Transverse colon (tissue), 4 donors: ENCODE results near the gene ECHS1. TPM values are rescaled to one million over a fixed set of nuclear protein-coding genes. Genes with fewer than 3 reads are reported as not detected.

Experiments
- DNase-seq: peaks from one replicate; pipeline ENCODE4 v3.0.0-alpha.2; 2019
- H3K27ac ChIP-seq, 4 donors: fragments of 200-600 bp; sonication (generic); 2 replicates each; pipeline ENCODE4 v1.5.1; 2016 to 2018; ENCODE audit warnings: inconsistent platforms in 4 of 4
- H3K27me3 ChIP-seq: fragments of 200-600 bp; sonication (generic); 2 replicates; pipeline ENCODE4 v1.5.1; 2017; ENCODE audit warnings: inconsistent platforms
- H3K36me3 ChIP-seq, 4 donors: fragments of 200-600 bp; sonication (generic); 2 replicates each; pipeline ENCODE4 v1.5.1; 2017 to 2019; ENCODE audit warnings: inconsistent platforms in 4 of 4
- H3K4me1 ChIP-seq, 4 donors: fragments of 200-600 bp; sonication (generic); 2 replicates each; pipeline ENCODE4 v1.5.1; 2017 to 2020; ENCODE audit warnings: inconsistent platforms in 4 of 4
- H3K4me3 ChIP-seq, 4 donors: fragments of 200-600 bp; sonication (generic); 1 replicate in 1 of 4; 2 replicates in 3 of 4; pipeline versions ENCODE4 v1.5.1 to v1.6.1; 2017 to 2019; ENCODE audit warnings: inconsistent platforms in 4 of 4
- H3K9me3 ChIP-seq, 2 donors: fragments of 200-600 bp; sonication (generic); 2 replicates each; pipeline ENCODE4 v1.5.1; 2017 to 2019; ENCODE audit warnings: inconsistent platforms in 2 of 2
- EP300 ChIP-seq: sonication (generic); formaldehyde crosslinking; IDR thresholded peaks from one replicate; pipeline ENCODE4 v1.6.1; 2017; ENCODE audit warnings: antibody characterized with exemption, low read depth
- POLR2A ChIP-seq: fragments of 450-650 bp; IDR thresholded peaks from one replicate; pipeline ENCODE4 v1.6.1; 2016; ENCODE audit warnings: antibody characterized with exemption, mild to moderate bottlenecking, moderate library complexity
- POLR2AphosphoS5 ChIP-seq, 3 donors: sonication (generic); formaldehyde crosslinking; IDR thresholded peaks; one replicate each; pipeline ENCODE4 v1.6.1; 2016; ENCODE audit warnings: antibody characterized with exemption in 3 of 3
- WGBS, 2 donors: methylation state at CpG; one replicate each; pipeline ENCODE4 v1.1.5; 2018; ENCODE audit warnings: low coverage in 1 of 2; 5-methylcytosine and 5-hydroxymethylcytosine counted together
- in situ Hi-C, 4 donors: fragments of 200-750 bp; cut with MboI; loops; one replicate each; pipeline versions ENCODE4 v1.15.0 to v1.15.1; 2017; ENCODE audit warnings: low sequenced_read_pairs in 3 of 4, low pct_ligation_motif_present in 1 of 4, low pct_unique_long_range_greater_than_20kb in 1 of 4
- intact Hi-C: fragments of 100-400 bp; cut with DNase I; formaldehyde crosslinking; loops from one replicate; pipeline ENCODE4 v1.15.1; 2023; ENCODE audit warnings: low total_unique reads
- total RNA-seq, 4 donors: library from RNA; depleted of rRNA; stranded (reverse); fragments of >200 nt; gene quantifications; one replicate each; pipeline ENCODE4 v1.1.0, GENCODE V29; 2016
- TF ChIP-seq, protein P1 (sequence below), 5 experiments: fragments of 200-600 bp in 3 of 5; fragments of 450-650 bp in 2 of 5; sonication (generic) in 3 of 5; IDR thresholded peaks; 1 replicate in 2 of 5; 2 replicates in 3 of 5; pipeline ENCODE4 v1.5.1; 2016 to 2017; ENCODE audit warnings: antibody characterized with exemption in 5 of 5, inconsistent platforms in 3 of 5, mild to moderate bottlenecking in 2 of 5, moderate library complexity in 1 of 5

ECHS1 gene
- total RNA-seq, 4 donors from 2014 or later = 48.3 to 165 (median 120) TPM

DNA sequence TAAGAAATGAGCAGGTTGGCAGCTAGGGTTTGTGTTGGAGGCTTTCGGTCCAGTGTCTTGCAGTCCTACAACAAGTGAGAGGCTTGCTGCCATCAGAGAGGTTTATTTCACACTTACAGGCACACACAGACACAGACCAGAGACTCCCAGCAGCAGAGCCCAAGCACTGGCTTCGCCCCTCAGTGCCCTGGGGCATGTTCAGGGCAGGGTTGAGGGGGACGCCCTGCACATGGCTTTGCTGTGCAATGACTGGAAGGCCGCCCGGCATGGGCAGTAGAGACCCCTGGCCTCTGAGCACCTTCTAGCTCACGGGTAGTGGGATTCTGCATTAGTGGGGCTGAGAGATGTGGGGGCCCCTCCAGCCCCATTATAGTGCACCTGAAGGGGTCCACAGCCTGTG, 47.4 kb upstream of the ECHS1 start:
- in situ Hi-C loops (no loop called here), intact Hi-C loops (no loop called here)
- Histone ChIP-seq H3K9me3 (no peaks in the 10 kb centered on the region), H3K4me1 (peaks cover 0 to 8% (median 3%) of the 10 kb centered on the region in 4 donors), H3K27ac (no peak overlapping the region), H3K36me3 (peaks cover 0 to 3% (median under 1%) of the 10 kb centered on the region in 4 donors), H3K4me3 (no peak overlapping the region), H3K27me3 (peaks cover 17% of the 10 kb centered on the region)
- no peak for DNase-seq
- TF ChIP-seq POLR2AphosphoS5 (IDR thresholded peaks at IDR 0.05) (no peak), POLR2A (no peak), EP300 (no peak)
- TF ChIP-seq, protein P1, sequence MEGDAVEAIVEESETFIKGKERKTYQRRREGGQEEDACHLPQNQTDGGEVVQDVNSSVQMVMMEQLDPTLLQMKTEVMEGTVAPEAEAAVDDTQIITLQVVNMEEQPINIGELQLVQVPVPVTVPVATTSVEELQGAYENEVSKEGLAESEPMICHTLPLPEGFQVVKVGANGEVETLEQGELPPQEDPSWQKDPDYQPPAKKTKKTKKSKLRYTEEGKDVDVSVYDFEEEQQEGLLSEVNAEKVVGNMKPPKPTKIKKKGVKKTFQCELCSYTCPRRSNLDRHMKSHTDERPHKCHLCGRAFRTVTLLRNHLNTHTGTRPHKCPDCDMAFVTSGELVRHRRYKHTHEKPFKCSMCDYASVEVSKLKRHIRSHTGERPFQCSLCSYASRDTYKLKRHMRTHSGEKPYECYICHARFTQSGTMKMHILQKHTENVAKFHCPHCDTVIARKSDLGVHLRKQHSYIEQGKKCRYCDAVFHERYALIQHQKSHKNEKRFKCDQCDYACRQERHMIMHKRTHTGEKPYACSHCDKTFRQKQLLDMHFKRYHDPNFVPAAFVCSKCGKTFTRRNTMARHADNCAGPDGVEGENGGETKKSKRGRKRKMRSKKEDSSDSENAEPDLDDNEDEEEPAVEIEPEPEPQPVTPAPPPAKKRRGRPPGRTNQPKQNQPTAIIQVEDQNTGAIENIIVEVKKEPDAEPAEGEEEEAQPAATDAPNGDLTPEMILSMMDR (IDR thresholded peaks at IDR 0.05) = no peak
- WGBS, 2 donors = 100% methylated on average over 5 of the region's 6 CpGs; no CpG with 5 or more reads in 1 of the 2 donors

DNA sequence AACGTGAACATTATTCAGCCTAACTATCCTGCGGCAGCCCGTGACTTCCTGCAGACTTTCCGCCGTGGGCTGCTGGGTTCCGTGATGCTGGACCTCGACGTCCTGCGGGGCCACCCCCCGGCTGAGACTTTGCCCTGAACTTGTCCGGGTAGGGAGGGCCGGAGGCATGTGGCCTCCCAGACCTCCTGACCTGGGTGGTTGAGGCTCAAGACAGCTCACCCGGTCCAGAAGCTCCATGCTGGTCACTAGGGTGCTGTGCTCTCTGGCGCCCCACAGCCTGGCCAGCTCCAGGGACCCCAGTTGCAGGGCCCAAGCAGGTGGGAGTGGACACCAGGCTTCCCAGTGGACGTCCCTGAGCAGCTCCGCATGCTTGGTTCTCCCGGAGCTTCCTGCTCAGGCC, 46.9 kb upstream of the ECHS1 start:
- 92 to 96% methylated on average over 5 to 17 of the region's 17 CpGs for WGBS, 2 donors
- intact Hi-C loops = no loop called here
- Histone ChIP-seq H3K4me1 (peaks cover 0 to 8% (median 3%) of the 10 kb centered on the region in 4 donors), H3K27me3 (peaks cover 17% of the 10 kb centered on the region), H3K27ac (no peak overlapping the region), H3K9me3 (no peaks in the 10 kb centered on the region), H3K36me3 (peaks cover 0 to 6% (median 2%) of the 10 kb centered on the region in 4 donors), H3K4me3 (no peak overlapping the region)
- TF ChIP-seq POLR2A = no peak
- no peak for TF ChIP-seq EP300
- TF ChIP-seq POLR2AphosphoS5 (IDR thresholded peaks at IDR 0.05) = no peak
- TF ChIP-seq, protein P1 (IDR thresholded peaks at IDR 0.05) = no peak
- no peak for DNase-seq
- in situ Hi-C loops = no loop called here

DNA sequence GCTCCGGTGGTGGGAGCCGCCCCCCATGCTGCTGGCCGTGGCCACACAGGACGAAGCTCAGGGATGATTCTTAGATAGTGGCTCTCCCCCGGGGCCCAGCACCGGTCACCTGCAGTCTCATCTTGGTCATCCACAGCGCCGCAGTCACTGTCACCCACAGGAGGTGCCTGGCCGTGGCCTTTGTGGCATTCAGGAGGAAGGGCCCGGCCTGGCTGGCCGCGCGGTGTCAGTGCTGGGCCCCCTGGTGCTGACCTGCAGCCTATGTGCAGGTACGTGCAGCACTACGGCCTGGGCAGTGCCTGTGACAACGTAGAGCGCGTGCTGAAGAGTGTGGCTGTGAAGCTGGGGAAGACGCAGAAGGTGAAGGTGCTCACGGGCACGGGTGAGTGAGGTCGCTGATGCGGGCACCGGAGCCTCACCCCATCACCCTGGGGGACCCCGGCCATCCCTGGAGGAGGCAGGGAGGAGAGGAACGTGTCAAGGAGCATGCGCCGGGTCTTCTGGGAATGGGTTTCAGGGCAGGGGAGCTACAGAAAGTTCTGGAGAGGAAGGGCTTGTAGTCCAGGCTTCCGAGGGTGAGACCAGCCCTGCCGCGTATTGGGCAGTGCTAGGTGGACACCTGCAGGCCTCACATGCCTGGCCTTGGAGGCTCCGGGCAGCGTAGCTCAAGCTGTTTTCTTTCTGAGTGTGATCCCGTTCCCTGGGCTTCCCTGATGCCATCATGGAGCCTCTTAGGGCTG, 46.2 kb upstream of the ECHS1 start:
- Histone ChIP-seq H3K27me3 (peaks cover 17% of the 10 kb centered on the region), H3K4me3 (no peak overlapping the region), H3K4me1 (peaks cover 0 to 8% (median 3%) of the 10 kb centered on the region in 4 donors), H3K27ac (no peak overlapping the region), H3K9me3 (no peaks in the 10 kb centered on the region), H3K36me3 (peaks cover 0 to 6% (median 2%) of the 10 kb centered on the region in 4 donors)
- no peak for TF ChIP-seq EP300
- TF ChIP-seq POLR2A = no peak
- TF ChIP-seq, protein P1 (IDR thresholded peaks at IDR 0.05) = no peak
- no peak for TF ChIP-seq POLR2AphosphoS5 (IDR thresholded peaks at IDR 0.05)
- in situ Hi-C loops = no loop called here
- WGBS, 2 donors = 94% methylated on average over 22 of the region's 34 CpGs; no CpG with 5 or more reads in 1 of the 2 donors
- no peak for DNase-seq
- intact Hi-C loops = no loop called here

DNA sequence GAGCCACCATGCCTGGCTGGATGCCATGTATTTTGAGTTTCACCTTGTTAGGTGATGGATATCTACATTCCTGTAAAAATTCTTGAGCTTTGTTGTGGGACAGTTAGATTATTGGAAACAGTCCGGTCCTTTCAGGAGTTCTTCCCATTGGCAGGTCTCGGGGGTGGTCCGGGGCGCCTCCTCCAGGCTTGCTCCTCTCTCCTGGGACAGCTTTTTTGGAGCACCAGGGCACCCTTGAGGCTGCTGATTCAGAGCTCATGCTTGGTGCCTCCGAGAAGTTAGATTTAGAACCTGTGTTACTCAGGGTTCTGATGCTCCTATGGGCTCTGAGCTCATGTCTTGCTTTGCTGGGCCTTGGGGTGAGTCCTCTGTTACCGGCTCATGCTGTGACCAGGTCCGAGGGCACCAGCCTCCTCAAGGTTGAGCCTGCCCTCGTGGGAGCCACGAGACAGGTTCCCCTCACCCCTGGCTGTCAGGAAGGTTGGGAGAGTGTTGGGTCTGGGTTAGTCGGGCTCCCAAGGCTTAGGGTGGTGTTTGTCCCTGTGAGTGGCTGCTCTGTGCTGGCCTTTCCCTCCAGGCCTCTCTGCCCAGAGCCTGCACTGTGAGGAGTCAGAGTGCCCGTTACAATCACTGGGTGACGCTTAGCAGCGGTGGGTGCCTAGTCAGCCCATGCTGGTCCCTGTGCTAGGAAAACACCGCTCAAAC, 45.3 kb upstream of the ECHS1 start:
- no peak overlapping the region for H3K27ac ChIP-seq
- H3K4me3 ChIP-seq = no peak overlapping the region
- no peaks in the 10 kb centered on the region for H3K9me3 ChIP-seq
- in situ Hi-C loops = no loop called here
- peaks cover 0 to 6% (median 3%) of the 10 kb centered on the region in 4 donors for H3K4me1 ChIP-seq
- H3K27me3 ChIP-seq = peaks cover 14% of the 10 kb centered on the region
- H3K36me3 ChIP-seq = peaks cover 0 to 8% (median 3%) of the 10 kb centered on the region in 4 donors
- 95 to 96% methylated on average over 4 to 14 of the region's 14 CpGs for WGBS, 2 donors
- no peak for DNase-seq
- intact Hi-C loops = no loop called here
- TF ChIP-seq EP300 (no peak), POLR2A (no peak), POLR2AphosphoS5 (IDR thresholded peaks at IDR 0.05) (no peak)
- TF ChIP-seq, protein P1 (IDR thresholded peaks at IDR 0.05) = no peak
